ENCODE results near the gene PLCB1.
"Not testable (repeated sequence)": the region's sequence is repeated elsewhere in the genome, so short reads cannot be mapped to it uniquely, and the experiment has no call there.

Gene PLCB1

GRCh38 chr20:8097307-8097706 lies 34.8 kb upstream of the PLCB1 start:
- Histone ChIP-seq H3K9me3 (ENCODE audit: control extremely low read depth in 1 of 5, control insufficient read depth in 4 of 5, insufficient read depth in 2 of 5, low read depth in 1 of 5, low read length in 4 of 5) (no peaks in the 10 kb centered on the region), H3K4me1 (ENCODE audit: control extremely low read depth in 1 of 4, control insufficient read depth in 4 of 4, insufficient read depth in 4 of 4, low read length in 3 of 4) (peaks cover 0 to 5% (median 0%) of the 10 kb centered on the region in 4 experiments), H3K4me3 (ENCODE audit: control insufficient read depth in 1 of 7, extremely low read depth in 1 of 7, insufficient read depth in 4 of 7, low read depth in 2 of 7, low read length in 6 of 7) (no peak overlapping the region), H3K27ac (ENCODE audit: insufficient read depth in 1 of 2, low read depth in 1 of 2, low read length in 2 of 2, poor library complexity in 1 of 2, severe bottlenecking in 2 of 2) (no peak overlapping the region), H3K36me3 (ENCODE audit: control insufficient read depth in 4 of 4, insufficient read depth in 4 of 4, low read length in 3 of 4) (no peaks in the 10 kb centered on the region), H3K27me3 (replicated peaks in 2 of 5; ENCODE audit: control insufficient read depth in 4 of 5, insufficient read depth in 5 of 5, low read length in 4 of 5) (no peaks in the 10 kb centered on the region)
- no CpG with 5 or more reads among the region's 2 CpGs for WGBS (ENCODE audit: insufficient coverage)
- no peak for DNase-seq
- ChIA-PET CTCF (no interaction called here), POLR2A (no interaction called here)

- Histone ChIP-seq H3K4me1 (ENCODE audit: control extremely low read depth in 1 of 4, control insufficient read depth in 4 of 4, insufficient read depth in 4 of 4, low read length in 3 of 4) (no peaks in the 10 kb centered on the region), H3K27ac (ENCODE audit: insufficient read depth in 1 of 2, low read depth in 1 of 2, low read length in 2 of 2, poor library complexity in 1 of 2, severe bottlenecking in 2 of 2) (no peak overlapping the region), H3K4me3 (ENCODE audit: control insufficient read depth in 1 of 7, extremely low read depth in 1 of 7, insufficient read depth in 4 of 7, low read depth in 2 of 7, low read length in 6 of 7) (no peak overlapping the region), H3K27me3 (replicated peaks in 2 of 5; ENCODE audit: control insufficient read depth in 4 of 5, insufficient read depth in 5 of 5, low read length in 4 of 5) (no peaks in the 10 kb centered on the region), H3K36me3 (ENCODE audit: control insufficient read depth in 4 of 4, insufficient read depth in 4 of 4, low read length in 3 of 4) (no peaks in the 10 kb centered on the region), H3K9me3 (ENCODE audit: control extremely low read depth in 1 of 5, control insufficient read depth in 4 of 5, insufficient read depth in 2 of 5, low read depth in 1 of 5, low read length in 4 of 5) (peaks cover 7 to 29% (median 14%) of the 10 kb centered on the region in 5 experiments)
- ChIA-PET CTCF (no interaction called here), POLR2A (no interaction called here)
- no peak for DNase-seq
- WGBS (ENCODE audit: insufficient coverage), result 86% methylated on average over 1 of the region's 2 CpGs
Measured at GRCh38 chr20:8104252-8104651, 27.8 kb upstream of the PLCB1 start.

- POLR2A ChIA-PET, CTCF ChIA-PET: not testable (repeated sequence)
- WGBS (ENCODE audit: insufficient coverage), result 97% methylated on average over 7 of the region's 21 CpGs
Measured at GRCh38 chr20:8114612-8115011, 17.5 kb upstream of the PLCB1 start.

GRCh38 chr20:8115436-8115835 lies 16.6 kb upstream of the PLCB1 start:
- ChIA-PET CTCF (interaction anchor here (0.6 kb wide), 1 partner anchor 8 kb away, joined by 3 read pairs; no protein-coding TSS in a partner anchor), POLR2A (no interaction called here)
- H3K36me3 ChIP-seq (ENCODE audit: control insufficient read depth in 4 of 4, insufficient read depth in 4 of 4, low read length in 3 of 4), result no peaks in the 10 kb centered on the region
- no peak overlapping the region for H3K4me3 ChIP-seq (ENCODE audit: control insufficient read depth in 1 of 7, extremely low read depth in 1 of 7, insufficient read depth in 4 of 7, low read depth in 2 of 7, low read length in 6 of 7)
- H3K27ac ChIP-seq (ENCODE audit: insufficient read depth in 1 of 2, low read depth in 1 of 2, low read length in 2 of 2, poor library complexity in 1 of 2, severe bottlenecking in 2 of 2), result no peak overlapping the region
- DNase-seq, result peak in 2 of 3 donors; percentile 52 to 73
- no peaks in the 10 kb centered on the region for H3K27me3 ChIP-seq (replicated peaks in 2 of 5; ENCODE audit: control insufficient read depth in 4 of 5, insufficient read depth in 5 of 5, low read length in 4 of 5)
- H3K9me3 ChIP-seq (ENCODE audit: control extremely low read depth in 1 of 5, control insufficient read depth in 4 of 5, insufficient read depth in 2 of 5, low read depth in 1 of 5, low read length in 4 of 5), result no peaks in the 10 kb centered on the region
- peaks cover 3 to 6% (median 6%) of the 10 kb centered on the region in 4 experiments for H3K4me1 ChIP-seq (ENCODE audit: control extremely low read depth in 1 of 4, control insufficient read depth in 4 of 4, insufficient read depth in 4 of 4, low read length in 3 of 4)

More at GRCh38 chr20:8114612-8115011, 17.5 kb upstream of the PLCB1 start:
- H3K4me3 ChIP-seq (ENCODE audit: control insufficient read depth in 1 of 7, extremely low read depth in 1 of 7, insufficient read depth in 4 of 7, low read depth in 2 of 7, low read length in 6 of 7); H3K9me3 ChIP-seq (ENCODE audit: control extremely low read depth in 1 of 5, control insufficient read depth in 4 of 5, insufficient read depth in 2 of 5, low read depth in 1 of 5, low read length in 4 of 5); H3K27me3 ChIP-seq (replicated peaks in 2 of 5; ENCODE audit: control insufficient read depth in 4 of 5, insufficient read depth in 5 of 5, low read length in 4 of 5); H3K4me1 ChIP-seq (ENCODE audit: control extremely low read depth in 1 of 4, control insufficient read depth in 4 of 4, insufficient read depth in 4 of 4, low read length in 3 of 4); H3K36me3 ChIP-seq (ENCODE audit: control insufficient read depth in 4 of 4, insufficient read depth in 4 of 4, low read length in 3 of 4); H3K27ac ChIP-seq (ENCODE audit: insufficient read depth in 1 of 2, low read depth in 1 of 2, low read length in 2 of 2, poor library complexity in 1 of 2, severe bottlenecking in 2 of 2); DNase-seq: not testable (repeated sequence)

- Histone ChIP-seq H3K27ac (ENCODE audit: insufficient read depth in 1 of 2, low read depth in 1 of 2, low read length in 2 of 2, poor library complexity in 1 of 2, severe bottlenecking in 2 of 2) (no peak overlapping the region), H3K4me3 (ENCODE audit: control insufficient read depth in 1 of 7, extremely low read depth in 1 of 7, insufficient read depth in 4 of 7, low read depth in 2 of 7, low read length in 6 of 7) (no peak overlapping the region), H3K4me1 (ENCODE audit: control extremely low read depth in 1 of 4, control insufficient read depth in 4 of 4, insufficient read depth in 4 of 4, low read length in 3 of 4) (peaks cover 3 to 6% (median 6%) of the 10 kb centered on the region in 4 experiments), H3K9me3 (ENCODE audit: control extremely low read depth in 1 of 5, control insufficient read depth in 4 of 5, insufficient read depth in 2 of 5, low read depth in 1 of 5, low read length in 4 of 5) (no peaks in the 10 kb centered on the region), H3K36me3 (ENCODE audit: control insufficient read depth in 4 of 4, insufficient read depth in 4 of 4, low read length in 3 of 4) (no peaks in the 10 kb centered on the region), H3K27me3 (replicated peaks in 2 of 5; ENCODE audit: control insufficient read depth in 4 of 5, insufficient read depth in 5 of 5, low read length in 4 of 5) (no peaks in the 10 kb centered on the region)
- CTCF ChIA-PET, result interaction anchor here (0.6 kb wide), 1 partner anchor 9 kb away, joined by 3 read pairs; no protein-coding TSS in a partner anchor
- DNase-seq, result no peak
- WGBS (ENCODE audit: insufficient coverage), result 78% methylated on average over 4 of the region's 5 CpGs
- POLR2A ChIA-PET, result no interaction called here
Measured at GRCh38 chr20:8116067-8116811, 15.8 kb upstream of the PLCB1 start.

GRCh38 chr20:8117636-8118035 lies 14.4 kb upstream of the PLCB1 start:
- peak; percentile 28 to 79 (median 60) for DNase-seq
- 50% methylated on average over 2 of the region's 3 CpGs for WGBS (ENCODE audit: insufficient coverage)

GRCh38 chr20:8118039-8118438 lies 14.0 kb upstream of the PLCB1 start:
- WGBS (ENCODE audit: insufficient coverage), result 100% methylated on average over 1 of the region's 1 CpG
- CTCF ChIA-PET, result no interaction called here
- Histone ChIP-seq H3K9me3 (ENCODE audit: control extremely low read depth in 1 of 5, control insufficient read depth in 4 of 5, insufficient read depth in 2 of 5, low read depth in 1 of 5, low read length in 4 of 5) (no peaks in the 10 kb centered on the region), H3K27ac (ENCODE audit: insufficient read depth in 1 of 2, low read depth in 1 of 2, low read length in 2 of 2, poor library complexity in 1 of 2, severe bottlenecking in 2 of 2) (no peak overlapping the region), H3K27me3 (replicated peaks in 2 of 5; ENCODE audit: control insufficient read depth in 4 of 5, insufficient read depth in 5 of 5, low read length in 4 of 5) (no peaks in the 10 kb centered on the region), H3K4me1 (ENCODE audit: control extremely low read depth in 1 of 4, control insufficient read depth in 4 of 4, insufficient read depth in 4 of 4, low read length in 3 of 4) (peaks cover 3 to 6% (median 6%) of the 10 kb centered on the region in 4 experiments), H3K4me3 (ENCODE audit: control insufficient read depth in 1 of 7, extremely low read depth in 1 of 7, insufficient read depth in 4 of 7, low read depth in 2 of 7, low read length in 6 of 7) (no peak overlapping the region), H3K36me3 (ENCODE audit: control insufficient read depth in 4 of 4, insufficient read depth in 4 of 4, low read length in 3 of 4) (no peaks in the 10 kb centered on the region)
- DNase-seq, result no peak
- POLR2A ChIA-PET, result interaction anchor here (1.1 kb wide), 1 partner anchor 35 kb away, joined by 3 read pairs; no protein-coding TSS in a partner anchor

More at GRCh38 chr20:8117636-8118035, 14.4 kb upstream of the PLCB1 start:
- Histone ChIP-seq H3K27me3 (replicated peaks in 2 of 5; ENCODE audit: control insufficient read depth in 4 of 5, insufficient read depth in 5 of 5, low read length in 4 of 5) (no peaks in the 10 kb centered on the region), H3K36me3 (ENCODE audit: control insufficient read depth in 4 of 4, insufficient read depth in 4 of 4, low read length in 3 of 4) (no peaks in the 10 kb centered on the region), H3K9me3 (ENCODE audit: control extremely low read depth in 1 of 5, control insufficient read depth in 4 of 5, insufficient read depth in 2 of 5, low read depth in 1 of 5, low read length in 4 of 5) (no peaks in the 10 kb centered on the region), H3K4me3 (ENCODE audit: control insufficient read depth in 1 of 7, extremely low read depth in 1 of 7, insufficient read depth in 4 of 7, low read depth in 2 of 7, low read length in 6 of 7) (no peak overlapping the region), H3K27ac (ENCODE audit: insufficient read depth in 1 of 2, low read depth in 1 of 2, low read length in 2 of 2, poor library complexity in 1 of 2, severe bottlenecking in 2 of 2) (no peak overlapping the region), H3K4me1 (ENCODE audit: control extremely low read depth in 1 of 4, control insufficient read depth in 4 of 4, insufficient read depth in 4 of 4, low read length in 3 of 4) (peaks cover 3 to 6% (median 6%) of the 10 kb centered on the region in 4 experiments)
- ChIA-PET POLR2A (interaction anchor here (1.1 kb wide), 1 partner anchor 35 kb away, joined by 3 read pairs; no protein-coding TSS in a partner anchor), CTCF (no interaction called here)

Data from common myeloid progenitor, CD34-positive (primary cell).